GM21381 (cell line): ENCODE measurements around the gene PRR7.
"Not testable (repeated sequence)": the region's sequence is repeated elsewhere in the genome, so short reads cannot be mapped to it uniquely, and the experiment has no call there.

Source experiments
- ATAC-seq: cut with Tn5 transposase; IDR thresholded peaks from one replicate; pipeline ENCODE4 v1.9.1; 2021; ENCODE audit warnings: mild to moderate bottlenecking, moderate library complexity; ENCODE audit not compliant: unreplicated experiment

PRR7 gene

DNA sequence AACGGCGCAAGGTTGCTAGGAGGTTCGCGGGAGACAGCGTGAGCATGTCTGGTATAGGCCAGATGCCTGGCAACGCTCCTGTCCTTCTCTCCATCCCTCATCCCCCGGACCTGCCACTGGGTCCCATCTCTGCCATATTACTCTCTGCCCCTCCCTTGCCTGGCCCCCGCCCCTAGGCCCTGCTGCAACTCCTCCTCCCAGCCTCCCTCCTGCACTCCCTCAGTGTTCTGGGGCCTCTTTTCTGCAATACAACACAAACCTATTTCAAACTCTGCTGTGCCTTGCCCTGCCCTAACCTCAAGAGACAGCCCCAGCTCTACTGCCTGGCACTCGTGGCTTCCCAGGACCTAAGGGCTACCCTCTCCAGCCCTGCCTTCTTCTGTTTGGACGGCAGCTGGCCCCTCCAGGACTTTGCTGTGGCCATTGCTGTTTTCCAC is 35.8 kb downstream of the PRR7 start:
- ATAC-seq = no peak

- no peak for ATAC-seq
These were observed 36.4 kb downstream of the PRR7 start for GRCh38 chr5:177483042-177483441.

- ATAC-seq = no peak
These were observed 37.6 kb downstream of the PRR7 start for GRCh38 chr5:177483994-177484901.

- ATAC-seq = no peak
These were observed 38.4 kb downstream of the PRR7 start for GRCh38 chr5:177484902-177485549.

GRCh38 chr5:177485753-177486152 is 39.1 kb downstream of the PRR7 start:
- ATAC-seq = not testable (repeated sequence)

DNA sequence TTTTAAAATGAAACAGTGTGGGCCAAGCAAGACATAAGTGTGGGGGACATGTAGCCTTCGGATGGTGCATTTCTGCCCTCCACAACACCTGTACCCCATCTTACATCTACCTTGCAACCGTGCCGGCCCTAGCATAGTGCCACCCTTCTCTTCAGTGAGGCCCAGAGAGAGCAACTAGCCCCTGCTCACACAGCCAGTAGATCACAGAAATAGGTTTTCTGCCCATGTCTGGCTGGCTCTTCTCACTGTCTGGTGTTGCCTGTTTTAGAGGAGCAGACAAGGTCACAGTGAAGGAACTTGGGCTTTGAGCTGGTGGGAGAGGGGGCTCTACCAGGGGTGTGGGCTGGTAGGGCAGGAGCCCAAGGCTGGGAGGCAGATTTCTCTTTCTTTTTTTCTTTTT is 39.6 kb downstream of the PRR7 start:
- no peak for ATAC-seq

- ATAC-seq = no peak
These were observed 40.5 kb downstream of the PRR7 start for GRCh38 chr5:177487144-177487543.

DNA sequence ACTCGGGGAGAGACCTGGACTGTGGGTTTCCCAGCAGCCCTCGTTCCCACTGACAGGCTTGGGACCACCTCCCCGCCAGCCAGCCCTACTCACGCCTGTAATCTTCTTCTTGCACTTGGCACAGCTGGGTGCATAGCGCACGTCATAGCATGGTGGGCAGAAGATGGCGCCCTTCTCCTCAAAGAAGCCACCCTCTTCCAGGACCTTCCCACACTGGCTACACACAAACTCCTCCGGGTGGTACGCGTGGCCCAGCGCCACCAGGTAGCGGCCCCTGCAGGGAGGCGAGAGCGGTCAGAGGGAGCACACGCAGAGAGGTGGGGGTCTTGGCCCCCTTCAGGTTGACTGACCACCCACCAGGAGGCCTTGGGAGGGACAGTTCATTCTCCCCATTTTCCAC is 41.4 kb downstream of the PRR7 start:
- ATAC-seq = no peak

GRCh38 chr5:177489119-177489716 is 42.6 kb downstream of the PRR7 start:
- ATAC-seq = no peak

- no peak for ATAC-seq
These were observed 43.8 kb downstream of the PRR7 start for GRCh38 chr5:177490311-177490991.

GRCh38 chr5:177490992-177491391 is 44.4 kb downstream of the PRR7 start:
- no peak for ATAC-seq

DNA sequence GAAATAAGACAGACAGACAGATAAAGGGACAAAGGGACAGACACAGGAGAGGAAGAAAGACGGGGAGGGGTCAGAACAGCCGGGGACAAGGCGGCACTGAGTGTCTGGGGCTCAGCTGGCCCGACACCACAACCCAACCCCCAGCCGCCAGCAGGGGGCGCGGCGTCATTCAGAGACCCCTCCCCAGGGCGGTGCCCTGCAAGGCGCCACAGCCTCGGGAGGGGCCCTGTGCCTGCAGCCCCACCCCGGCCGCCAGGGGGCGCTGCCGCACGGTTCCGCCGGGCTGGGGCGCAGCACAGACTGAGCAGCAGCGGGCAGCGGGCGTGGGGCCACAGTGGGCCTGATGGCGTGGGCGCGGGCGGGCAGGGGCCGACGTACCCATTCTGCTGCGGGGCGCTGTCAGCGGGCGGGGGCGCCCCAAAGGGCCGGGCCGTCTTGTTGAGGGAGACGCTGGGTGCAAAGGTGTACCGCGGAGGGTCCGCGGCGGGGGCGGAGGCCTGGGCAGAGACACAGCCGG is 44.9 kb downstream of the PRR7 start:
- ATAC-seq = no peak

DNA sequence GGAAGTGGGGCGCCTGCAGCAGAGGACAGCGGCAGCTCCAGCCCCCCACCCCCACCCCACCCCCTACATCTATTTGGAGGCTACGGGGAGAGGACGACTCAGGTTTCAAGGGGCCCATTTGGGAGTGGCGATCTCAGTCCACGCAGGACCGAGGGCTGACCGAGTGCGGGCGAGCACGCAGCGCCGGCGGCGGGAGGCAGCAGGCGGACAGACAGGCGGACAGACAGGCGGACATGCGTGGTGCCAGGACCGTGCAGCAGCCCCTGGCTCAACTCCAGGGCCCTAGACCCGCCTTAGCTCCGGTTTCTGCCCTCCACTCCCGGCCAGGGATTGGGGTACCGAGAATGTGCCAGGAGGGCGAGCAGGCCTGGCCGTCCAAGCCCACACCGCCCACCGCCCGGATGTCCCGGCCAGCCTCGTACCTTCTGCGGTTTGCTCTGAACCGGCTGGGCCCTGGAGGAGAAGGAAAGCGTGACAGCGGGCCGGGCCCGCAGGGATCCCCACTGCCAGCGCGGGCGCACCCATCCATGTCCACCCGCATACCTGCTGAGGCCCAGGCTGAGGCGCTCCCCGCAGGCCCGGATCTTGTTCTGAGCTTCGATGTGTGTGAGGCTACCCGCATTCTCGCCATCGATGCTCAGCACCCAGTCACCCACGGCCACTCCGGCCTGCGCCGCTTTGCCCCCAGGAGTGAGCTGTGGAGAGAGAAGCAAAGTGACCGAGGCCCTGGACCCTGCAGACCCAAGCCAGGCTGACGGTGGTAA is 45.6 kb downstream of the PRR7 start:
- no peak for ATAC-seq

DNA sequence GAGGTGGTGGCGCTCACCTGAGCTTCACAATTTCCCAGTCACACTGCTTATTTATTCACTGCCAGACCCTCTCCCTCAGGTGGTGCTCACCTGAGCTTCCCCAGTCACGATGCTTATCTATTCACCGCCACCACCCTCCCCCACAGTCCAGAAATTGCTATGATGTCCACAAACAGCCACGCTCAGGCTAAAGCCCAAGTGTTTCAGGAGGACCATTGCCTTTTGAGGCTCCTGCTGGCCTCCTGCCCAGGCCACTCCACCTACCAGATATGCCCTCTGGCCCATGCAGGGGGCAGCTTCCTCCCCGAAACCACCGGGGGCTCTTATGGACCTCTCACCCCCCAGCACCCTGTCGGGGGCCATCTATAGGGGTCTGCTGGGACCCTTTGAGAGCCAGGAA is 46.2 kb downstream of the PRR7 start:
- ATAC-seq = no peak

- no peak for ATAC-seq
These were observed 47.3 kb downstream of the PRR7 start for GRCh38 chr5:177493795-177494345.

DNA sequence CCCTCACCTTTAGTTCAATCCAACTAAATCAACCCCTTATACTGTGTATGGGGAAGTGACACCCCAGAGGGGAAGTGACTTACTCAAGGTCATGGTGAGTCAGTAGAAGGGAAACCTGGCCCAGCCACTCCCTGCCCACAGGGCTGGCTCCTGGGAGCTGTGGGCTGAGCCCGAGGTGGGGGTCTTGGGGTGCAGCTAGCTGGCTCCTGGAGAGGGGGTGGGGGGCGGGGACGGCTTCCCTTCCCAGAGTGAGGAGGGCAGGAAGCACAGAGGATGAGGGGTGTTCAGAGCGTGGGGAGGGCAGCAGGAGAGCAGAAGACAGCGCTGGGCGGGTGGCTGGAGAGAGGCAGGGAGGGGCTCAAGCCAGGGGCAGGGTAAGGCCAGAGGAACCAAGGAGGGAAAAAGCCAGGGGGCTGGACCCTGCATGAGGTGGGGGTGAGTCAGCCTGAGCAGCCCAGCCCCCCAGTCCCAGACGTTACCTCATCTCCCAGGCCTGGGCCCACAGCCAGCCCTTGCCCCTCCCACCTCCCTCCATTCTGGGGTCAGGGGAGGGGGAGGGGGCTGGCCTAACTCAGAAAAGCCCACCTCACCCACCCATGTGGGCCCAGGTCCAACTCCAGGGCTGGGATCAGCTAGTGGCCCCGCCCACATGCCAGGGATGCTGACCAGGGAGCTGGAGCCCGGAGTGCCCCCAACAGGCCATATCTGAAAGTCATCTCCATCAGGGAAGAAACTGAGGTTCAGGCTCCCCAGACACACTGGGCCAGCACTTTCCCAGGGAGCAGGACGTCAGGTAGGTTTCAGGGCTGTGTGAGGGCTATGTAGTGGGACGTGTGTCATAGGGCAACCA is 48.0 kb downstream of the PRR7 start:
- no peak for ATAC-seq

- ATAC-seq = no peak
These were observed 48.8 kb downstream of the PRR7 start for GRCh38 chr5:177495243-177496060.

GRCh38 chr5:177496070-177496726 is 49.6 kb downstream of the PRR7 start:
- no peak for ATAC-seq
